CD4-positive, alpha-beta T cell (primary cell): ENCODE data around the gene FRMPD3. TPM values are rescaled to one million over a fixed set of nuclear protein-coding genes. Genes with fewer than 3 reads are reported as not detected.
"Not testable (repeated sequence)": the region's sequence is repeated elsewhere in the genome, so short reads cannot be mapped to it uniquely, and the experiment has no call there.

Source experiments
- ATAC-seq: fragments of 200-7000 bp; cut with Tn5 transposase; one replicate; pipeline ENCODE4 v1.10.0; 2022; ENCODE audit warnings: mild to moderate bottlenecking; ENCODE audit not compliant: poor library complexity
- CTCF ChIA-PET: fragments of 350-600 bp; sonication (Branson Sonifier 250); formaldehyde crosslinking; loops from one replicate; lab custom pipeline; 2021; ENCODE audit warnings: antibody characterized with exemption, inconsistent platforms; lab: Charles Lee
- POLR2A ChIA-PET: fragments of 350-600 bp; sonication (Branson Sonifier 250); formaldehyde crosslinking; loops from one replicate; lab custom pipeline; 2021; ENCODE audit warnings: antibody characterized with exemption, inconsistent platforms; lab: Charles Lee
- DNase-seq, 14 experiments: peaks; one replicate each; pipeline ENCODE4 v3.0.0-alpha.2; 2013 to 2020; ENCODE audit warnings: mixed read lengths in 2 of 14
- H3K27ac ChIP-seq, 2 donors: one replicate each; pipeline versions ENCODE4 v1.5.1 to v1.7.0; 2013; ENCODE audit warnings: low read length in 2 of 2, low read depth in 1 of 2, mild to moderate bottlenecking in 1 of 2
- H3K27me3 ChIP-seq, 2 experiments: 1 replicate in 1 of 2; 2 replicates in 1 of 2; pipeline versions ENCODE4 v1.6.1 to v1.7.0; 2013; ENCODE audit warnings: low read length in 2 of 2, control low read depth in 1 of 2, mild to moderate bottlenecking in 1 of 2, moderate library complexity in 1 of 2; ENCODE audit not compliant: insufficient read depth in 2 of 2, control insufficient read depth in 1 of 2
- H3K36me3 ChIP-seq: one replicate; pipeline ENCODE4 v1.6.1; 2013; ENCODE audit warnings: low read length, control low read depth; ENCODE audit not compliant: insufficient read depth
- H3K4me1 ChIP-seq: one replicate; pipeline ENCODE4 v1.6.1; 2013; ENCODE audit warnings: low read length, control low read depth; ENCODE audit not compliant: insufficient read depth
- H3K4me3 ChIP-seq: one replicate; pipeline ENCODE4 v1.5.1; 2013; ENCODE audit warnings: mild to moderate bottlenecking, low read length, moderate library complexity
- H3K9me3 ChIP-seq, 2 experiments: 1 replicate in 1 of 2; 2 replicates in 1 of 2; pipeline versions ENCODE4 v1.6.1 to v1.7.0; 2013; ENCODE audit warnings: low read length in 2 of 2, mild to moderate bottlenecking in 2 of 2, control low read depth in 1 of 2, moderate library complexity in 1 of 2; ENCODE audit not compliant: control insufficient read depth in 1 of 2, insufficient read depth in 1 of 2
- H3K27ac Mint-ChIP-seq: one replicate; pipeline ENCODE4 v1.8.0; 2020; ENCODE audit warnings: mixed read lengths
- H3K27me3 Mint-ChIP-seq: one replicate; pipeline ENCODE4 v1.8.0; 2021; ENCODE audit warnings: mixed read lengths
- H3K36me3 Mint-ChIP-seq: one replicate; pipeline ENCODE4 v1.8.0; 2021; ENCODE audit warnings: low read depth, mixed read lengths
- H3K4me1 Mint-ChIP-seq: one replicate; pipeline ENCODE4 v1.8.0; 2021; ENCODE audit warnings: low read depth, mixed read lengths
- H3K4me3 Mint-ChIP-seq: one replicate; pipeline ENCODE4 v1.8.0; 2020; ENCODE audit warnings: mild to moderate bottlenecking, mixed read lengths
- H3K9me3 Mint-ChIP-seq: one replicate; pipeline ENCODE4 v1.8.0; 2020; ENCODE audit warnings: mixed read lengths
- CTCF ChIP-seq: fragments of 200-600 bp; IDR thresholded peaks from one replicate; pipeline ENCODE4 v1.8.0; 2022; ENCODE audit warnings: antibody characterized with exemption, mild to moderate bottlenecking
- intact Hi-C, 2 experiments: fragments of 100-400 bp; cut with DNase I in 1 of 2; cut with micrococcal nuclease in 1 of 2; formaldehyde crosslinking; loops; one replicate each; pipeline versions ENCODE4 v1.15.1 to v1.9.0; 2023 to 2025; cut with DNase I, micrococcal nuclease
- total RNA-seq, 174 experiments: library from RNA in 2 of 174; stranded (reverse) in 2 of 174; gene quantifications; one replicate each; pipeline ENCODE4 v1.2.3 and lab custom pipeline; 2021 to 2026

The FRMPD3 gene
- total RNA-seq, 2 experiments from 2014 or later = 0.06 TPM; not detected in 1

GRCh38 chrX:107470198-107470597, 20.7 kb downstream of the FRMPD3 start:
- DNase-seq (no peak), ATAC-seq (no peak)
- TF ChIP-seq CTCF = no peak
- peaks cover 4% of the 10 kb centered on the region for H3K27me3 Mint-ChIP-seq
- Histone ChIP-seq H3K36me3 (no peaks in the 10 kb centered on the region), H3K4me3 (no peak overlapping the region), H3K9me3 (no peaks in the 10 kb centered on the region), H3K4me1 (no peaks in the 10 kb centered on the region), H3K27me3 (no peaks in the 10 kb centered on the region), H3K27ac (no peak overlapping the region)
- no peak overlapping the region for H3K4me3 Mint-ChIP-seq
- intact Hi-C loops = no loop called here
- POLR2A ChIA-PET = no interaction called here
- no peaks in the 10 kb centered on the region for H3K4me1 Mint-ChIP-seq
- CTCF ChIA-PET = no interaction called here
- H3K9me3 Mint-ChIP-seq = no peaks in the 10 kb centered on the region
- no peaks in the 10 kb centered on the region for H3K36me3 Mint-ChIP-seq
- no peak overlapping the region for H3K27ac Mint-ChIP-seq

- POLR2A ChIA-PET = no interaction called here
- H3K9me3 Mint-ChIP-seq = no peaks in the 10 kb centered on the region
- no peaks in the 10 kb centered on the region for H3K4me1 Mint-ChIP-seq
- CTCF ChIA-PET = no interaction called here
- no peak for TF ChIP-seq CTCF
- intact Hi-C loops = no loop called here
- Histone ChIP-seq H3K4me3 (no peak overlapping the region), H3K27ac (no peak overlapping the region), H3K4me1 (no peaks in the 10 kb centered on the region), H3K27me3 (no peaks in the 10 kb centered on the region), H3K36me3 (no peaks in the 10 kb centered on the region), H3K9me3 (no peaks in the 10 kb centered on the region)
- H3K27ac Mint-ChIP-seq = no peak overlapping the region
- peaks cover 4% of the 10 kb centered on the region for H3K27me3 Mint-ChIP-seq
- no peak overlapping the region for H3K4me3 Mint-ChIP-seq
- ATAC-seq = no peak
- H3K36me3 Mint-ChIP-seq = no peaks in the 10 kb centered on the region
- DNase-seq = no peak
Observed at GRCh38 chrX:107470971-107471370, 21.5 kb downstream of the FRMPD3 start.

- H3K27ac Mint-ChIP-seq, H3K4me3 ChIP-seq, ATAC-seq, H3K27me3 ChIP-seq, POLR2A ChIA-PET, H3K36me3 Mint-ChIP-seq, H3K4me1 ChIP-seq, H3K4me3 Mint-ChIP-seq, intact Hi-C loops, CTCF ChIA-PET, H3K36me3 ChIP-seq, DNase-seq, H3K27ac ChIP-seq, H3K27me3 Mint-ChIP-seq, H3K9me3 Mint-ChIP-seq, H3K4me1 Mint-ChIP-seq, H3K9me3 ChIP-seq: not testable (repeated sequence)
Observed at GRCh38 chrX:107471420-107471819, 22.0 kb downstream of the FRMPD3 start.

- Histone ChIP-seq H3K36me3 (no peaks in the 10 kb centered on the region), H3K9me3 (no peaks in the 10 kb centered on the region), H3K27ac (no peak overlapping the region), H3K27me3 (no peaks in the 10 kb centered on the region), H3K4me1 (no peaks in the 10 kb centered on the region), H3K4me3 (no peak overlapping the region)
- CTCF ChIA-PET = interaction anchor here (0.6 kb wide), 1 partner anchor 635 kb away, joined by 3 read pairs; no protein-coding TSS in a partner anchor
- Mint-ChIP-seq H3K9me3 (no peaks in the 10 kb centered on the region), H3K4me1 (no peaks in the 10 kb centered on the region), H3K27ac (no peak overlapping the region), H3K36me3 (no peaks in the 10 kb centered on the region), H3K27me3 (peaks cover 6% of the 10 kb centered on the region), H3K4me3 (no peak overlapping the region)
- ATAC-seq (no peak), DNase-seq (no peak)
- intact Hi-C loops = no loop called here
- POLR2A ChIA-PET = no interaction called here
- no peak for TF ChIP-seq CTCF
Observed at GRCh38 chrX:107477406-107477805, 28.0 kb downstream of the FRMPD3 start.
